Uterus (tissue), 2 donors: ENCODE results near the gene RHOA.

Source experiments
- CTCF ChIP-seq, 4 experiments: fragments of 200-600 bp in 2 of 4; fragments of 450-650 bp in 2 of 4; sonication (generic) in 2 of 4; IDR thresholded peaks; one replicate each; pipeline ENCODE4 v1.5.1; 2016 to 2019; ENCODE audit warnings: antibody characterized with exemption in 4 of 4, mild to moderate bottlenecking in 2 of 4, moderate library complexity in 1 of 4
- POLR2A ChIP-seq, 2 donors: fragments of 450-650 bp; IDR thresholded peaks; one replicate each; pipeline ENCODE4 v1.6.1; 2016; ENCODE audit warnings: antibody characterized with exemption in 2 of 2, mild to moderate bottlenecking in 1 of 2, moderate library complexity in 1 of 2

DNA sequence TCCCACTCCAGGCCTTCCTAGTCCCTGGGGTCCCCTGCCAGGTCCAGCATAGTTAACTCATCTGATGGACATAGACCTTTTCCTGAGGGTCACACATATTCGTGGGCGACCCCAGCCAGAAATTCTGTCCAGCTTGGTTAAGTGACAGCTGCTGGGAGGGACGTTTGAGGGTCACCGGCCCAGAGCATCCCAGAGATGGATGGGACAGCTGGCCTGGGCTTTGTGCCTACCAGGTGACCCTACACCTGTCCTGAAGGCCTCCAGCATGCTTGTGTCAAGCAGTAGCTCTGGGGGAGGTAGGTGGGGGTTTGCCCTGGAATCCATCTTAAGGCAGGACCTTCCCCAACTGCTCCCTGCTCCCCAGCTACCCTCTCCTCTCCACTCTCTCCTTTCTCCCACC, 49.2 kb upstream of the RHOA start:
- no peak for TF ChIP-seq POLR2A (IDR thresholded peaks at IDR 0.05)
- TF ChIP-seq CTCF (IDR thresholded peaks at IDR 0.05) = no peak
